ENCODE data around the gene CEP72. TPM values are rescaled to one million over a fixed set of nuclear protein-coding genes. Genes with fewer than 3 reads are reported as not detected.
A peak's percentile ranks its signal among the peaks of the same experiment; 100 is the strongest.

The CEP72 gene
- polyA plus RNA-seq, 1 experiment: 1.7 TPM

GRCh38 chr5:672329-673160 lies 60.4 kb downstream of the CEP72 start:
- peaks cover 4% of the 10 kb centered on the region; the same call in 1 of the 2 replicates for H3K27me3 ChIP-seq (ENCODE audit: control insufficient read depth, insufficient read depth, low read length)
- DNase-seq (ENCODE audit: low read depth): peak; percentile 28
- ChIA-PET POLR2A (no interaction called here), CTCF (interaction anchor here (0.9 to 6.7 kb wide), 5 partner anchors 18 to 356 kb away, joined by 3 to 102 read pairs (median 8); partner anchors contain the start of genes BRD9 and TRIP13)
- H3K36me3 ChIP-seq (ENCODE audit: control insufficient read depth, insufficient read depth, low read length): no peaks in the 10 kb centered on the region
- no peak for TF ChIP-seq CTCF (IDR thresholded peaks at IDR 0.05; ENCODE audit: insufficient read depth, low read depth, low read length)
- no peak overlapping the region for H3K4me3 ChIP-seq (ENCODE audit: low read depth, low read length)

- ChIA-PET CTCF (interaction anchor here (1.8 to 6.7 kb wide), 4 partner anchors 19 to 356 kb away, joined by 4 to 102 read pairs (median 30); partner anchors contain the start of genes BRD9 and TRIP13), POLR2A (no interaction called here)
- peaks cover 4% of the 10 kb centered on the region; the same call in 1 of the 2 replicates for H3K27me3 ChIP-seq (ENCODE audit: control insufficient read depth, insufficient read depth, low read length)
- H3K4me3 ChIP-seq (ENCODE audit: low read depth, low read length): no peak overlapping the region
- no peaks in the 10 kb centered on the region for H3K36me3 ChIP-seq (ENCODE audit: control insufficient read depth, insufficient read depth, low read length)
- TF ChIP-seq CTCF (IDR thresholded peaks at IDR 0.05; ENCODE audit: insufficient read depth, low read depth, low read length): no peak
- no peak for DNase-seq (ENCODE audit: low read depth)
Measured at GRCh38 chr5:673161-673830, 61.2 kb downstream of the CEP72 start.

- H3K4me3 ChIP-seq (ENCODE audit: low read depth, low read length): no peak overlapping the region
- DNase-seq (ENCODE audit: low read depth): no peak
- POLR2A ChIA-PET: no interaction called here
- TF ChIP-seq CTCF (IDR thresholded peaks at IDR 0.05; ENCODE audit: insufficient read depth, low read depth, low read length): no peak
- CTCF ChIA-PET: interaction anchor here (2.8 to 6.7 kb wide), 2 partner anchors 218 to 230 kb away, joined by 8 to 102 read pairs; partner anchors contain the start of genes BRD9 and TRIP13
- no peaks in the 10 kb centered on the region for H3K36me3 ChIP-seq (ENCODE audit: control insufficient read depth, insufficient read depth, low read length)
- H3K27me3 ChIP-seq (ENCODE audit: control insufficient read depth, insufficient read depth, low read length): peaks cover 4% of the 10 kb centered on the region; the same call in 1 of the 2 replicates
Measured at GRCh38 chr5:673831-674629, 61.9 kb downstream of the CEP72 start.

- Histone ChIP-seq H3K4me3 (ENCODE audit: low read depth, low read length) (no peak overlapping the region), H3K27me3 (ENCODE audit: control insufficient read depth, insufficient read depth, low read length) (peaks cover 4% of the 10 kb centered on the region; the same call in 1 of the 2 replicates), H3K36me3 (ENCODE audit: control insufficient read depth, insufficient read depth, low read length) (no peaks in the 10 kb centered on the region)
- ChIA-PET POLR2A (no interaction called here), CTCF (interaction anchor here (2.8 to 6.7 kb wide), 2 partner anchors 218 to 229 kb away, joined by 8 to 102 read pairs; partner anchors contain the start of genes BRD9 and TRIP13)
- TF ChIP-seq CTCF (IDR thresholded peaks at IDR 0.05; ENCODE audit: insufficient read depth, low read depth, low read length): no peak
- DNase-seq (ENCODE audit: low read depth): no peak
Measured at GRCh38 chr5:674630-675011, 62.5 kb downstream of the CEP72 start.
